HG03025 (cell line): ENCODE data around the gene B4GALT6.

ENCODE experiments used
- ATAC-seq: cut with Tn5 transposase; IDR thresholded peaks from one replicate; pipeline ENCODE4 v1.9.1; 2021; ENCODE audit warnings: mild to moderate bottlenecking, moderate library complexity; ENCODE audit not compliant: unreplicated experiment, low FRiP score

The B4GALT6 gene

DNA sequence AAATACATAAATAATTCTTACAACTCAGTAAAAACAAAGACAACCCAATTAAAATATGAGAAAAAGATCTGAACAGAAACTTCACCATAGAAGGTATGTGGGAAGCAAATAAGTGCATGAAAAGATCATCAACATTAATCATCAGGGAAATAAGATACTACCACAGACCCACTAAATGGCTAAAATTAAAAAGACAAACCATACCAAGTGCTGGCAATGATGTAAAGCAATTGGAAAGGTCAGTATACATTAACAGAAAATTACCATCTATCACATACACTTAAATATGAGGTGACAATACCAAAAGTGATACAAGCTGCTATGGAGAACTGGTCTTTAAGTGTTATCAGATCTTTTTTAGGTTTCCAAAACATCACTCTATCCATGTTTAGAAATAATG, 48.0 kb downstream of the B4GALT6 start:
- ATAC-seq, result no peak

GRCh38 chr18:31634331-31634713, 50.1 kb downstream of the B4GALT6 start:
- ATAC-seq, result peak; percentile 97

DNA sequence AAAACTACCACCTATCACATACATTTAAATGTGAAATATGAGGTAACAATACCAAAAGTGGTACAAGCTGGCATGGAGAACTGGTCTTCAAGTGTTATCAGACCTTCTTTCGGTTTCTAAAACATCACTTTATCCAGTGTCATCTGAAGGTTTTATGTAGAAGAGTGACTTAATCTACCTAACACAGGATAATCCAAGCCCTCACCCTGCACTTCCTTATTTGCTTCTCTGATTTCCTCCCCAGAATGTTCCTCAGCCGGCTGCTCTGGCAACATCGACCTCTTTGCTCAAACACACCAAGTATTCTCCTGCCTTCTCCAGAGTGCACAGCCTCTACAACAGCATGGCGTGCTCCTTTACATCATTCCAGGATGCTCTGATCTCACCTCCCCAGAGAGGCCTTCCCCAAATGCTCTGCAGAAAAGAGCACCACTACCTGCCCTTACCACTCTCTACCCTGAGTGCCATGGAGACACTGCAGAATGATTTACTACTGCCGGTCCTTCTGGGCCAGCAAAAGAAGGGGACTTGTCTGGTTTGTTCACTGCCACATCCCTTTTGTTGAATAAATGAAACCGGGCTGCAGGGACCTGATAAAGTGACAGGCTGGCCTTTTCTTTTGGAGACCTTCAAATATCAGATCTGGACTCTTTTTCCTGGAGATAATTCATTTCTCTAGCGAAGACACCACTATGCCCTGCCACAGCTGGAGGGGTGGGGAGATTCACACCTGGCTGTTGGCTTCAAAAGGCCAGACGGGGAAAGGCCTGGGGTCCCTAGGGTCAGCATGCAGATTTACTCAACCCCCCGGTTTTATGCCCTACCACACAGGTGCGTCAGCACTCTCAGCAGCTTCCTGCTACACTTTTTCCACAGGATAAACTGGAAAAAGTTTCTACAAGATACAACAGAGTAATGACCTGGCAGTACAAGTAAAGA, 50.7 kb downstream of the B4GALT6 start:
- ATAC-seq, result peak; percentile 18

- no peak for ATAC-seq
These were observed 52.0 kb downstream of the B4GALT6 start for GRCh38 chr18:31632356-31632755.

- no peak for ATAC-seq
These were observed 52.9 kb downstream of the B4GALT6 start for GRCh38 chr18:31631526-31631925.

DNA sequence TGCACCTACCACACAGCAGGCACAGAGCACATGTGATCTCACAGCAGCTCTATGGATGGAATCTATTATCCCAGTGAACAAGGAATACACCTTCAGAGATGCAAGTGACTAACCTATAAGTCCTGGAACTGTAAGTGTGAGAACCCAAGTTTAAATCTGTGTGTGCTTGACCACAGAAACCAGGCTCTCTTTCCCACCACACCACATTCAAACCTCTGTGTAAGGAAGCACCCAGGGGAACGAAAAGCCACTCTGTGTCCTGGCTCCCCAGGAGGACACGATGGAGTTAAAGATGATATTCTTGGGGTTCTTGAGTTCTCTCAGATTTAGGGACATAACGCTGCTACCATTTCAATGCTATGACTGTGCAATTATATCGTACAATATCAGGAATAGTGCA, 53.8 kb downstream of the B4GALT6 start:
- no peak for ATAC-seq

GRCh38 chr18:31626409-31626808, 58.0 kb downstream of the B4GALT6 start:
- no peak for ATAC-seq

- no peak for ATAC-seq
These were observed 59.3 kb downstream of the B4GALT6 start for GRCh38 chr18:31624892-31625640.

DNA sequence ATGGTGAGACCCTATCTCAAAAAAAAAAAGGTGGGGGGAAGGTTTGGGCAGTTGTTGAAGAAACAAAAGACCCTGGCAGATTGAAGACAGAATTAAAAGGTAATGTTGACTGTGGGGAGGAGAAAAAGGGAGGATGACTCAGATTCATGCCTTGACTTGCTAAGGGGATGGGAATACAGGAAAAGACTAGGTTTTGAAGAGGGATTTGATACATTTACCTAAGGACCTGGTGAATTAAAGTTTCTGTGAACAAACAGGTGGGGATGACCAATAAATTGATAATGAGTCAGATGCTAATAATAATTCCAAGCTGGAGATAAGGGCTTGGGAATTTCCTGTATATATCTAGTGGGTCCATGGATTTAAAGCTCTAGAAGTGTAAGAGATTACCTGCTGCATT, 65.1 kb downstream of the B4GALT6 start:
- no peak for ATAC-seq

- no peak for ATAC-seq
These were observed 65.6 kb downstream of the B4GALT6 start for GRCh38 chr18:31618801-31619200.

- ATAC-seq, result no peak
These were observed 67.2 kb downstream of the B4GALT6 start for GRCh38 chr18:31617031-31617717.

- no peak for ATAC-seq
These were observed 67.8 kb downstream of the B4GALT6 start for GRCh38 chr18:31616586-31616985.

DNA sequence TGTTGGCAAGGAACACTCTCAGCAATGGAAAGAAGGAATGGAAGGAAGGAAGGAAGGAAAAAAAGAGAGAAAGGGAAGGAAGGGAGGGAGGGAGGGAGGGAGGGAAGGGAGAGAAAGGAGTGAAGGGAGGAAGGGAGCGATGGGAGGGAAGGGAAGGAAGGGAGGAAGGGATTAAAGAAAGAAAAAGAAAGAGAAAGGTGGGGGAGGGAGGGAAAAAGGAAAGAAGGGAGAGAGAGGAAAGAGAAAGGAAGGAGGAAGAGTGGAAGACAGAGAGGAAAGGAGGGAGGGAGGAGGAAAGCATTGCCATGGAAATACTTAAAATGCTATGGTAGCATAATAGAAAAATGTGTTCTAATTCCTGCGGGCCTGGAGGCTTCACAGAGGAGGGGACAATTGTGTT, 70.3 kb downstream of the B4GALT6 start:
- no peak for ATAC-seq

DNA sequence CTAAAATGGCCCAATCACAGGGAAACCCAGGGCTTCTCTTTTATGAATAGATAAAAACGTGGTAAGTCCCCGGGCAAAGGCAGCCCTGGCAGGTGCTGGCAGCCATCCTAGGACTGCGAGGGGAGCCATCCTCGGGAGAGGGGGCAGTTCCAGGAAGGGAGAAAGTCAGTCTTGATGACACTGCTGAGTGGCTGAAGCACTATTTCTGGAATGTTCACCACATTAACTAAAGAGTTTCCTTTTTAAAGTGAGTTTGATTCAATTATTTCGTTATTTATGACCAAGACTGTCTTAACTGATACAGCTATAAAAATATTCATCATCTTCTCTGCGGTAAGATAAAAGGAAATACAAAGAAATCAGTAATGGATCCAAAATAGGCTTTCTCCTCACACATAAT, 72.3 kb downstream of the B4GALT6 start:
- no peak for ATAC-seq

GRCh38 chr18:31611511-31611910, 72.9 kb downstream of the B4GALT6 start:
- ATAC-seq, result no peak

DNA sequence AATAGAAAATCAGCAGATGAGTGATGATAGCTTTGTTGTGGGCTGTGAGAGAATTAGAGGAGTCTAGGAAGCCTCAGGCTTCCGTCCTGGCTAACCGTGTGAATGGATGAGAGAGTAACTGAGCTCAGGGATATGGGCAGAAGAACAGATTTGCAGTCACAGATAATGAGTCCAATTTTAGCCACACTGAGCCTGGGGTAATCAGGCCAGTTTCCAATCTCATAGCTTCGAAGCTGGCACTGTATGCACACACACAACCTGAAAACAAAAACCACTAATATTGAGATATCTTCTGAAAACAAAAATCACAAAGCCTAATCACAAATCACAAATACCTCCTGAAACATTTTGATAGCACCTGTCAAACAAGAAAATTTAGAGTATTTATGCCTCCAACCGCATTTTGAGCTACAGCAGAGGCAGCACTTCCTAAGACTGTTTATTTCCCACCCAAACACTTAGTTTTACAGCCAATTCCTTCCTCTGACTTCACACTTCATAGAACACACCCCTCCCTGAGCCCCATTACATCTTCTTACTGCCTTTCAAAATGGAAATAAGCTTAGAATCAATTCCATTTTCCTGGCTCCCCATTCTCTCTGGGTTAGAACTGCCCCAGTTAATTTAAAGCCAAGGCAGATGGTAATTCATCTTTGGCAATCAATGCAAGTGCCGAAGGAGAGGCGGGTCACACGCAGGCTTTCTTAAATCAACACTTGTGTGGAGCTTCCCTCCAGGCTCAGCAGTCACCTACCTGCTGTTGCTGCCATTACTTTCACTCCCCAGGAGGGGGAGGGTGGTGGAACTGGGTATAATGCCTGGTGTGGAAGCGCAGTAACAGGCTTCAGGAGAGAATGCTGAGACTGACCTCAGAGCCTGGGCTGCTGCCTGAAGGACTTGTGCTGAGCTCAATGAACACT, 73.8 kb downstream of the B4GALT6 start:
- no peak for ATAC-seq

DNA sequence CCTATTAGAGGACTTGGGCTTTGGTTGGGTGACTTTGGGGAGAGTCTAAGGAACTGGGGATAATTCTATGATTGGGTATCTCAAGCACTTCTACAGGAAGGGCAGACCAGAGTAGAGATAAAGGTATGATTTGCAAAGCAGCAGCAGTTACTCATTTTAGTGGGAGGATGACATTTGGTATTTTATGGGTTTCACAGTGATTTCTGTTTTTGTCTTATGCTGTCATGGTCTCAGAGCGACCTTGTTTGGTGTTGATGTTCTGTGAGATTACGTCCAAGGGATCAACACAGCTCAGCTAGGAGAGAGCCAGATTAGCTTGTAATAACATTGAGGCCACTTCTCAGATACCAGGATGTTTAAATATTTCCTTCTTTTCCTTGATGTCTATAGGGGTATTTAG, 74.5 kb downstream of the B4GALT6 start:
- no peak for ATAC-seq

- ATAC-seq, result no peak
These were observed 77.0 kb downstream of the B4GALT6 start for GRCh38 chr18:31607384-31607783.

- no peak for ATAC-seq
These were observed 78.1 kb downstream of the B4GALT6 start for GRCh38 chr18:31606265-31606664.

DNA sequence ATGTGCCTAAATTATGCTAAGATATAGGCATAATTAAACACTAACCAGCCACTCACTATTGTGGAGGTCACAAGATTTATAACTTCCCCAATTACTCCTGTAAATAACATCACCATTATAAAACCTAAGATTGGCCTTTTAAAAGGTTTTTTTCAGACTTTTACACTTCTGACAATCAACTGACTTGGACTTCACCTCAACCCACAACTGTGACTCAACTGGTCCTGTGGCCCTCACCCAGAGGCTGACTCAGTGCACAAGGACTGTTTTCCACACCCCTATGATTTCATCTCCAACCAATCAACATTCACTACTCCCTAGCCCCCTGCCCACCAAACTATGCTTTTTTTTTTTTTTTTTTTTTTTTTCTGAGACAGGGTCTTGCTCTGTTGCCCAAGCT, 81.1 kb downstream of the B4GALT6 start:
- no peak for ATAC-seq
